ENCODE results near the gene MYO7A. TPM values are rescaled to one million over a fixed set of nuclear protein-coding genes. Genes with fewer than 3 reads are reported as not detected.
A peak's percentile ranks its signal among the peaks of the same experiment; 100 is the strongest.

MYO7A gene
- total and polyA plus RNA-seq, 2 of the 4 experiments (the other 2 are of a cell fraction): 0.02 TPM; not detected in 1

DNA sequence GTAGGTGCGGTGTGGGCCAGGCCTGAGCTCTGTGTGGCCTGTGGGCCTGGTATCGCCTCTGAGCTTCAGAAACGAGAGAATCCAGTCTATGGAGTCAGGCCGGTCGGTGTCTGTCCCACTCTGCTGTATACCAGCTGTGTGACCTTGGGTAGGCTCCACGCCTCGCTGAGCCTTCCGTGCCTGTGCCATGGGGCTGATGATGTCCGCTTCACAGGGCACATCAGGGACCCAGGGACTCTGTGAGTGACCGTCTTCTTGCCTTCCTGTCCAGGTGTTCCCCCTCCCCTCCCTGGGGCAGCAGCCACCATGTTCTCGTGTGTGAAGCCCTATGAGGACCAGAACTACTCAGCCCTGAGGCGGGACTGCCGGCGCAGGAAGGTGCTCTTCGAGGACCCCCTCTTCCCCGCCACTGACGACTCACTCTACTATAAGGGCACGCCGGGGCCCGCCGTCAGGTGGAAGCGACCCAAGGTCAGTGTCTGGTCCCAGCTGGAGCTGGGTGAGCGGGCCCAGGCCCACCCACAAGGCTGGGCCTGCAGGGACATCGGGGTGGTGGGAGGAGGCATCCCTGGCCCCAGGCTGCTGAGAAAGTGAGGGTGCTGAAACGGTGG, 43.4 kb upstream of the MYO7A start:
- no peak overlapping the region for H2BK20ac ChIP-seq (ENCODE audit: low read depth, low read length)
- H2AK5ac ChIP-seq (ENCODE audit: low read depth, low read length): no peak overlapping the region
- no peak for ATAC-seq (ENCODE audit: low read depth)
- 97% methylated on average over 5 of the region's 25 CpGs; no CpG with 5 or more reads in 1 of the 2 experiments for WGBS, 2 experiments (ENCODE audit: extremely low coverage in 2 of 2, insufficient read length in 1 of 2)
- peaks cover 15% of the 10 kb centered on the region for H3K4me1 ChIP-seq (ENCODE audit: control insufficient read depth, insufficient read depth, low read length)
- BruUV-seq (replicated peaks): no TSS peak
- no peak overlapping the region for H4K8ac ChIP-seq (ENCODE audit: low read depth in 2 of 2, low read length in 2 of 2)
- H4K20me1 ChIP-seq (ENCODE audit: insufficient read depth, low read length): no peaks in the 10 kb centered on the region
- no peak overlapping the region for H3K4ac ChIP-seq (ENCODE audit: low read depth, low read length)
- H2AK9ac ChIP-seq (replicated peaks; ENCODE audit: low read depth, low read length, poor library complexity): peak overlapping the region; percentile 65
- in situ Hi-C loops (cut with MboI; ENCODE audit: low sequenced_read_pairs): no loop called here
- no peak overlapping the region for H2BK15ac ChIP-seq (ENCODE audit: low read depth, low read length)
- H3K56ac ChIP-seq (ENCODE audit: extremely low read depth, insufficient read depth, low read length): no peak overlapping the region
- no peak overlapping the region for H2BK5ac ChIP-seq (ENCODE audit: low read depth, low read length, poor library complexity, severe bottlenecking)
- ChIA-PET CTCF (no interaction called here), POLR2A (ENCODE audit: unreplicated experiment) (no interaction called here)
- H4K91ac ChIP-seq (ENCODE audit: insufficient read depth, low read depth, low read length): no peak overlapping the region
- no peak for DNase-seq
- dilution Hi-C loops (cut with HindIII; ENCODE audit: low sequenced_read_pairs, unreplicated experiment): no loop called here
- peaks cover 7 to 21% of the 10 kb centered on the region in 2 experiments for H3K79me1 ChIP-seq (ENCODE audit: low read depth in 1 of 2, low read length in 2 of 2)
- H2BK120ac ChIP-seq (ENCODE audit: low read depth, low read length): no peak overlapping the region
- no peaks in the 10 kb centered on the region for H3K27me3 ChIP-seq (ENCODE audit: control insufficient read depth, insufficient read depth, low read length)
- no peak overlapping the region for H2AFZ ChIP-seq (replicated peaks; ENCODE audit: low read length, poor library complexity)
- H3K4me2 ChIP-seq (ENCODE audit: low read depth, low read length): no peak overlapping the region
- H4K5ac ChIP-seq (ENCODE audit: low read depth, low read length): no peak overlapping the region
- H3K36me3 ChIP-seq (ENCODE audit: control insufficient read depth, insufficient read depth, low read length): peaks cover 4% of the 10 kb centered on the region; the same call in 1 of the 2 replicates
- H3K9me1 ChIP-seq (ENCODE audit: insufficient read depth, low read length): peaks cover 5% of the 10 kb centered on the region; the same call in 1 of the 2 replicates
- H3K4me3 ChIP-seq (ENCODE audit: insufficient read depth, low read depth, low read length): no peak overlapping the region
- no peaks in the 10 kb centered on the region for H3K9me3 ChIP-seq (ENCODE audit: control insufficient read depth, insufficient read depth, low read length)
- no peak for TF ChIP-seq SMC3 (IDR thresholded peaks at IDR 0.05; ENCODE audit: low read depth, low read length)
- no peak for TF ChIP-seq CTCF (conservative IDR thresholded peaks at IDR 0.05; ENCODE audit: low read depth, low read length)
- H3K18ac ChIP-seq (ENCODE audit: low read depth, low read length): no peak overlapping the region
- no peak overlapping the region for H3K23ac ChIP-seq (ENCODE audit: low read depth, low read length)
- H3K14ac ChIP-seq (replicated peaks; ENCODE audit: low read depth, low read length): no peak overlapping the region
- intact Hi-C loops (cut with micrococcal nuclease): no loop called here
- no peak overlapping the region for H3K9ac ChIP-seq (ENCODE audit: low read depth, low read length)
- no peak overlapping the region for H3K27ac ChIP-seq (ENCODE audit: insufficient read depth, low read length)
